ENCODE data around the gene SAMD4A. TPM values are rescaled to one million over a fixed set of nuclear protein-coding genes. Genes with fewer than 3 reads are reported as not detected.

SAMD4A gene
- total RNA-seq, 2 experiments from 2014 or later = 0.06 to 1.0 TPM

- no TSS peak for BruUV-seq (replicated peaks)
- TF ChIP-seq CTCF (conservative IDR thresholded peaks at IDR 0.05; ENCODE audit: low read length) (no peak), EZH2phosphoT487 (IDR thresholded peaks at IDR 0.05; ENCODE audit: borderline replicate concordance, low read depth, low read length) (no peak)
- no peak for DNase-seq (ENCODE audit: low spot score)
- Histone ChIP-seq H2AFZ (ENCODE audit: low read length) (no peak overlapping the region), H3K9me2 (ENCODE audit: insufficient read depth, low read length) (no peaks in the 10 kb centered on the region), H3K27ac (ENCODE audit: low read depth, low read length, poor library complexity, severe bottlenecking) (no peak overlapping the region), H3K4me2 (ENCODE audit: low read length) (no peak overlapping the region), H3K9me3 (ENCODE audit: low read length) (no peaks in the 10 kb centered on the region), H4K20me1 (ENCODE audit: insufficient read depth, low read length) (peaks cover 8% of the 10 kb centered on the region; the same call in 1 of the 2 replicates), H3K36me3 (ENCODE audit: insufficient read depth, low read length) (no peaks in the 10 kb centered on the region), H3K4me1 (ENCODE audit: insufficient read depth, low read length, poor library complexity, severe bottlenecking) (peaks cover 31% of the 10 kb centered on the region), H3K4me3 (ENCODE audit: low read depth, low read length, poor library complexity, severe bottlenecking) (no peak overlapping the region), H3K79me2 (ENCODE audit: insufficient read depth, low read depth, low read length) (no peaks in the 10 kb centered on the region)
- CTCF ChIA-PET (ENCODE audit: unreplicated experiment) = no interaction called here
- intact Hi-C loops (cut with micrococcal nuclease; ENCODE audit: unreplicated experiment) = loop anchor here (10.0 kb wide), 1 partner anchor 198 kb away; no protein-coding TSS in a partner anchor
- POLR2A ChIA-PET = no interaction called here
Observed at GRCh38 chr14:54562334-54562733, 4.6 kb upstream of the SAMD4A start.

- intact Hi-C loops (cut with micrococcal nuclease; ENCODE audit: unreplicated experiment) = loop anchor here (1.0 to 10.0 kb wide), 4 partner anchors 127 to 242 kb away; no protein-coding TSS in a partner anchor
- Histone ChIP-seq H3K9me3 (ENCODE audit: low read length) (no peaks in the 10 kb centered on the region), H3K4me2 (ENCODE audit: low read length) (peak overlapping the region; percentile 99), H3K9me2 (ENCODE audit: insufficient read depth, low read length) (no peaks in the 10 kb centered on the region), H2AFZ (ENCODE audit: low read length) (no peak overlapping the region), H3K36me3 (ENCODE audit: insufficient read depth, low read length) (no peaks in the 10 kb centered on the region), H4K20me1 (ENCODE audit: insufficient read depth, low read length) (peaks cover 8% of the 10 kb centered on the region; the same call in 1 of the 2 replicates), H3K79me2 (ENCODE audit: insufficient read depth, low read depth, low read length) (no peaks in the 10 kb centered on the region), H3K4me1 (ENCODE audit: insufficient read depth, low read length, poor library complexity, severe bottlenecking) (peaks cover 33% of the 10 kb centered on the region), H3K4me3 (ENCODE audit: low read depth, low read length, poor library complexity, severe bottlenecking) (no peak overlapping the region), H3K27ac (ENCODE audit: low read depth, low read length, poor library complexity, severe bottlenecking) (no peak overlapping the region)
- CTCF ChIA-PET (ENCODE audit: unreplicated experiment) = interaction anchor here (1.1 to 1.6 kb wide), 3 partner anchors 185 to 211 kb away, joined by 3 to 4 read pairs (median 4); no protein-coding TSS in a partner anchor
- DNase-seq (ENCODE audit: low spot score) = peak; percentile 50
- no TSS peak for BruUV-seq (replicated peaks)
- peak; percentile 97 for TF ChIP-seq CTCF (conservative IDR thresholded peaks at IDR 0.05; ENCODE audit: low read length)
- peak; percentile 60; the same call in 1 of the 2 replicates for TF ChIP-seq EZH2phosphoT487 (IDR thresholded peaks at IDR 0.05; ENCODE audit: borderline replicate concordance, low read depth, low read length)
- POLR2A ChIA-PET = interaction anchor here (0.7 kb wide), 1 partner anchor 70 kb away, joined by 3 read pairs; no protein-coding TSS in a partner anchor
Observed at GRCh38 chr14:54564071-54564867, 2.7 kb upstream of the SAMD4A start.
